CD4-positive, alpha-beta T cell treated with Interferon gamma for 1 hour (primary cell): ENCODE results near the gene TMEM238L.
"Not testable (repeated sequence)": the region's sequence is repeated elsewhere in the genome, so short reads cannot be mapped to it uniquely, and the experiment has no call there.

Source experiments
- DNase-seq: peaks from one replicate; pipeline ENCODE4 v3.0.0-alpha.2; 2020

Gene TMEM238L

DNA sequence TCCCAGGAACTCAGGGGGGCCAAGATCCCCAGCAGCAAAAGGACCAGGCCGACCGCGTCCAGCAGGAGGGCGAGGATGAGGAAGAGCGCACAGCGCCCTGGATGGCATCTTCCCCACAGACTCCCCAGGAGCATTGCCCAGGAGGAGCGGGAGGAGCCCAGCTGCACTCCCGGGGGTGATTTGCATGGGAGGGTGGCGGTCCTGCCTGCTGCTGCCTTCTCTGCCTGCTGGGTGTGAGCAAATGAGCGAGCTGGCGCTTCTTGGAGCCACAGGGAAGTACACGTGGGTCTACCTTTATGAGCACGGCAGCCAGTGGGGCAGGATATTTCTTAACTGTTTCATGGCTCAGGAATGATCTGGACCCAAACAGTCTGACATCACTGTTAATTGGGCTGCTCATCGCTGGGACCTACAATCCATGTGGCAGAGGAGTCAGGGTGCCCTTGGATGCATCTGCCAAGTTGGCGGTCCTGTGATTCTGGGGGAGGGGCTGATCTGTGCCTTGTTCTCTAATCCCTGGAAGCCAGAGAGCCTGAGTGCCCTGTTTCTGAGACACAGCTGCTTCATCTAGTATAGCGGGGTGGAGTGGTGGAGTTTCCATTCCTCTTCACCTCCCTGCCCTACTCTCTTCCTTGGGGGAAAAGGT lies at the start of gene TMEM238L:
Gene TMEM238L, minus strand, starts transcription at position 270 of the 646 bp plus-strand sequence. Its CDS starts 136 bp downstream, at position 134.
- DNase-seq, result no peak

- not testable (repeated sequence) for DNase-seq
Observed at GRCh38 chr17:10846636-10847035, 42.7 kb upstream of the TMEM238L start.

GRCh38 chr17:10845388-10845751 lies 41.5 kb upstream of the TMEM238L start:
- DNase-seq, result no peak

- peak; percentile 70 for DNase-seq
Observed at GRCh38 chr17:10844621-10845387, 40.9 kb upstream of the TMEM238L start.

- DNase-seq, result no peak
Observed at GRCh38 chr17:10843811-10844210, 39.9 kb upstream of the TMEM238L start.

DNA sequence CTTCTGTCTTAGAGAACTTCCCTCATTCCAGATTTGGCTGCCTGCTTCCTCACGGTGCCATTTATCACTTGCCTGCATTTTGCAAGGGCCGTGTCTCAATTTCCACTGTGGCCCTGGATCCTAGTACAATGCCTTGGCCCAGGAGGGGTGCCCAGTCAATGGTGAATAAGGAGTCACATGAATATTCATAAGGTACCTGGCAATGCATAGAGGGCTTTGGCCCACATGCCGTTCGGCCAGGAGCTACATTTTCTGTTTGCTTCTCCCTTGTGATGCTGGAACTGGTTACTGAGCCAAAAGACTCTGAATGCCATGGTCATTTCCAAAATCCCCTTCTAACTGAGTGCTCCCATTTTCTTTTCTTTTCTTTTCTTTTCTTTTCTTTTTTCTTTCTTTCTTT lies 38.8 kb upstream of the TMEM238L start:
- DNase-seq, result no peak

- no peak for DNase-seq
Observed at GRCh38 chr17:10838682-10839081, 34.8 kb upstream of the TMEM238L start.

- DNase-seq, result no peak
Observed at GRCh38 chr17:10837921-10838320, 34.0 kb upstream of the TMEM238L start, which contains the start of gene PIRT. Gene PIRT, minus strand, starts transcription at chr17:10838087. Its CDS starts 12,442 bp downstream, at chr17:10825645.

- DNase-seq, result no peak
Observed at GRCh38 chr17:10836966-10837590, 33.2 kb upstream of the TMEM238L start.

- no peak for DNase-seq
Observed at GRCh38 chr17:10836145-10836544, 32.2 kb upstream of the TMEM238L start.

GRCh38 chr17:10831696-10832095 lies 27.8 kb upstream of the TMEM238L start:
- DNase-seq, result no peak

DNA sequence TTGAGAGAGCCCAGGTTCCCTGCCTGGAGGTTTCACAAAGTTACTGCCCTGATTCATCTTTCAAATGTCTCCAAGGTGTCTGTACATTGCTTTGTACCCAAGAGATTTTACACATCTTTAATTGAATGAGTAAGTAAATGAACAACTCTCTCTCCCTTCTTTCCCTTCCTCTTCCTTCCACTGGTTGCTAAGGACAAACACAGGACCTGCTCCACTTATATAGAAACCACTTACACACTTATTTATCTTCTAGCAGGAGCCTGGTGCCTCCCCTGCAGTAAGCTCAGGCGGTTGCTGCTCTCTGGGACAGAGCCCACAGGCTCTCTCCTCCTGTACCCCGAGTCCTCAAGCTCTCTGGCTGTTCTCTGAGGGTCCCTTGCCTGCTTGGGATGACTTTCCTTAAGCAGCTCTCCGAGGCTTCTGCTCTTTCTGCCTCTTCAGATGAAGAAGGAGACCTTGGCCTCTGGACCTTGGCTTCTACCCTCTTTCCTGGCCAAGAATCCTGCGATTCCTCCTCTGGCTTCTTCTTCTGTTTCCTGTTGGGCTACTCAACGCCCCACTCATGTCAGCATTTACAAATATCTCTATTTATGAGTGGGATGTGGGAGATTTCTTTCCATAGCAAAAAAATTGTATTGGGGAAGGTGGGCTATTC lies 24.1 kb upstream of the TMEM238L start:
- DNase-seq, result no peak

DNA sequence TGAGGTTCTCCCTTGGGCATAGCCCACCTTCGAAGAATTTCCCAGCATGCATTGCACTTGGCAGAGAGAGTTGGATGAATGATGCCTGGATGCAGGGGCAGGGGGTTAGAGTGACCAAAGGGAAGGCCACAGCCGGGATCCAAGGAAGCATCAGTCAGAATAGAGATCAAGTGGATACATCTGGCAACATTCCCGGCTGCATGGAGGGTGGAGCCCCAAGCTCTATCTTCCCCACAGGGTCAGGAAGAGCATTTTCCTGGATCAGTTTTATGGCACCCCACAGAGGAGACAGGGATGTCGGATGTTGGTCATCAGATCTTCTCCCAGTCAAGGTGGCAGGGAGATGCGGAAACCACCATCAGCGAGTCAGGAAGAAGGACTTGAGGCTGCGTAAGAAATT lies 21.0 kb upstream of the TMEM238L start:
- DNase-seq, result no peak

DNA sequence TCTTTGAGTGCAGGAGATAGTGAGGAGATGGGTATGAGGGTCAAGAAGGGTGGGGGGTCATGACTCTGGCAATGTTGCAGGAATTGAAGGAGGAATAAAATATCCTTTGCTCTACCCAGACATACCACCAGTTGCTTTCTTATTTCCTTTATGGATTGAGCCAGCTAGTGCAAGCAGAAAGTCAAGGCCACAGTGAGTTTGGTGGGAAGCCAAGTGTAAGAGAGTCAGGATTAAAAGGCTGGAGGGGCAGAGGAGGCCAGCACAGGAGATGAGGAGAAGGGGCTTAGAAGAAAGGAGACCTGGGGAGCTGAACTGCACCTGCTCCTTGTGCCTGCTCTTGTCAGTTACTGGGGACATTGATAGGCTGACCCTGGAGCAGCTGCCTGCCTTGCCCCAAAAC lies 17.9 kb upstream of the TMEM238L start:
- DNase-seq, result no peak

GRCh38 chr17:10821054-10821453 lies 17.2 kb upstream of the TMEM238L start:
- DNase-seq, result no peak

- no peak for DNase-seq
Observed at GRCh38 chr17:10815319-10815718, 11.4 kb upstream of the TMEM238L start.

- no peak for DNase-seq
Observed at GRCh38 chr17:10814075-10814474, 10.2 kb upstream of the TMEM238L start.

GRCh38 chr17:10812674-10813073 lies 8.8 kb upstream of the TMEM238L start:
- DNase-seq, result no peak

DNA sequence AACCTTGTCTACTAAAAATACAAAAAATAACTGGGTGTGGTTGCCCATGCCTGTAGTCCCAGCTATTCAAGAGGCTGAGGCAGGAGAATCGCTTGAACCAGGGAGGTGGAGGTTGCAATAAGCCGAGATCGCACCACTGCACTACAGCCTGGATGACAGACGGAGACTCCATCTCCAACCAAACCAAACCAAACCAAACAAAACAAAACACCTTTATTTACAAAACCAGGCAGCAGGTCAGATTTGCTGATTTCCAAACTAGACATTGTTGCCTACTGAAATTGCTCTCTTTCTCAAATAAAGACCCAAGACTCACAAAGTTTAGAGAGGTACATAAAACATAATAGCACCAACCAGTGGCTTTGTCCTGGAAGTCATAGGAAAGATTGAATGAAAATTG lies 5.7 kb upstream of the TMEM238L start:
- no peak for DNase-seq

DNA sequence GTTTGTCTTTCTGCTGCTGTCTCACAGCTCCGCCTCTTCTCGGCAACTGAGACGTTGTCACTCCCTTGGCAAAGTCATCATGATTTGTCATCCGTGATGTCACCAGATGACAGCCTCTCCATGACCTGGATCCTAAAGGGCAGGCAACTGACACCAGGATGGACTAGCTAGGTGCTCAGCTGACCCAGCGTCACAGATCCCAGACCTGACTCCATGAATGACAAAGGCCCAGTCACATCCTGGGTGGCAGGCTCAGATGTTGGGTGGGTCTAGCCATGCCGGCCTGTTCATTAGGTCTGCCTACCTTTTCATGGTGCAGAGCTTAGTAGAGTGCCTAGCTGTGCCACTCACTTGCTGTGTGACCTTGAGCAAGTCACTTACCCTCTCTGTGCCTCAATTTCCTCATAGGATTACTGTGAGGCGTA lies 3.8 kb upstream of the TMEM238L start:
- DNase-seq, result no peak

DNA sequence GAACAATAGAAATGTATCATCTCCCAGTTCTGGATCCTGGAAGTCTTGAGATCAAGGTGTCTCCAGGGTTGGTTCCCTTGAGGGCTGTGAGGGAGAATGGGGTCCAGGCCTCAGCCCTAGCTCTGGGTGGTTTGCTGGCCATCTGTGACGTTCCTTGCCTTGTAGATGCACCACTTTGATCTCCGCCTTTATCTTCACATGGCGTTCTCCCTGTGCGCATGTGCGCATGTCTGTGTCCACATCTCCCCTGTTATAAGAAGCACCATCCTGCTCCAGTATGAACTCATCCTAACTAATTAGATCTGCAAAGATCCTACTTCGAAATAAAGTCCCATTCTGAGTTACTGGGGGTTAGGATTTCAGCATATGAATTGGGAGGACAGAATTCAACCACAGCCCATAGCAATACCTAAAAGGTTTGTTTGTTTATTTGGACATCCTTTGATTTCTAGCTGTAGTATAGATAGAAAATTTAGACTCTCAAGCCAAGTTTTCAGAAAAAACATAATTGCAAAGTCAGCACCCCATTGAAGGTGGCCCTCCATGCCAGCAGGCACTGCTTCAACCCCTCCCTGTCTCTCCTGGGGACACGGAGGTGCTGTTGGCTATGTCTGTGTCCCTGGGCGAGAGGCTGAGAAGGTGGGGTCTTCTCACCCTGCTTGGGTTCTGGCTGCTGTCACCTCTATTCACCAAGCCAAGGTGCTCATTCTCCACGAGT lies 2.8 kb upstream of the TMEM238L start:
- no peak for DNase-seq

DNA sequence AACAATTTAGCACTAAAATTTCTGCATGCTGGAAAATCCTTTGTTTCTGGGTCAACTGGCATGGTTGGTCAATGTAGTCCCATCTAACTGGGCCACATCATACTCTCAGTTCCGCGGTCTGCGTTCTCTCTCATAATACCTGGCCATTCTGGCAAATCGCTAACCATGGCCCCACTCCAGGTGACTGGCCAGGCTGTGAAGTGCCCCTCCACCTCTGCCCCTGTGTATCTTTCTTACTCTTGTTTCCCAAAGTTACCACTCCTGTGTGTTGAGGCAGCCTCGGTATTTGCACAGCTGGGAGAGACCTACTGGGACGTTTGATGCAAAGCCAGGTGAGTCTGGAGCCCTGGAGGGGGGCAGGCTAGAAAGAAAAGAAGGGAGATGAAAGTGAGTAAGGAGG lies 2.0 kb upstream of the TMEM238L start:
- DNase-seq, result no peak

DNA sequence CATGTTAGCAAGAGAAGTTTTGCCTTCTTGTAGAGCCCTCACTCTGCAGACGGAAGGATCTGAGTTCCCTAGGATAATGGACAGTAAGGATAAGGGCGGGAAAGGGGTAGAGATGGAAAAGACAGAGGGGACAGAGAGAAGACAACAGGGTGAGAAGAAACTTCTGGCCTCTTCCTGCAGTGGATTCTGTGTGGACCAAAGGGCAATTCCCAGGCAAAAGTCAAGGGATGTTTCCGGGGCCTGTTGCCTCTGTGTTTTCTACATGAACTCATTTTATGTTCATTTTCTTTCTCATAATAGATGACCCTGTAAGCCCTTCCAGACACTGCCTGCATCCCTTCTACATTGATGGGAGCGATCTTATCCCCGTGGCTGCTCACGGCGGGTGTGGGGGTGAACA lies 647 bp upstream of the TMEM238L start:
- no peak for DNase-seq
